Stomach (tissue), 9 donors: Measurements from ENCODE around the gene FRZB. TPM values are rescaled to one million over a fixed set of nuclear protein-coding genes. Genes with fewer than 3 reads are reported as not detected.

ENCODE experiments used
- DNase-seq, 2 donors: peaks; one replicate each; pipeline versions ENCODE4 v3.0.0 to v3.0.0-alpha.2; 2013 to 2019
- H3K27ac ChIP-seq, 5 donors: fragments of 200-600 bp in 4 of 5; sonication (generic) in 4 of 5; one replicate each; pipeline ENCODE4 v1.5.1; 2013 to 2019; ENCODE audit warnings: mild to moderate bottlenecking in 1 of 5, moderate library complexity in 1 of 5
- H3K27me3 ChIP-seq, 3 donors: fragments of 200-600 bp; sonication (generic); one replicate each; pipeline ENCODE4 v1.5.1; 2017 to 2019; ENCODE audit warnings: mixed run types in 1 of 3
- H3K36me3 ChIP-seq, 4 donors: fragments of 200-600 bp; sonication (generic); 1 replicate in 3 of 4; 2 replicates in 1 of 4; pipeline ENCODE4 v1.5.1; 2016 to 2019
- H3K4me1 ChIP-seq, 4 donors: fragments of 200-600 bp; sonication (generic); one replicate each; pipeline ENCODE4 v1.5.1; 2016 to 2019
- H3K4me3 ChIP-seq, 4 donors: fragments of 200-600 bp; sonication (generic) in 3 of 4; one replicate each; pipeline ENCODE4 v1.5.1; 2016 to 2019; ENCODE audit warnings: mild to moderate bottlenecking in 1 of 4
- H3K9me3 ChIP-seq, 4 donors: fragments of 200-600 bp; sonication (generic); one replicate each; pipeline ENCODE4 v1.5.1; 2016 to 2019
- EP300 ChIP-seq: sonication (generic); formaldehyde crosslinking; IDR thresholded peaks from one replicate; pipeline ENCODE4 v1.6.1; 2017; ENCODE audit warnings: antibody characterized with exemption
- POLR2A ChIP-seq, 4 donors: fragments of 450-650 bp; IDR thresholded peaks; one replicate each; pipeline ENCODE4 v1.6.1; 2016; ENCODE audit warnings: antibody characterized with exemption in 4 of 4, control low read depth in 2 of 4, mild to moderate bottlenecking in 1 of 4, moderate library complexity in 1 of 4
- POLR2AphosphoS5 ChIP-seq, 3 donors: sonication (generic); formaldehyde crosslinking; IDR thresholded peaks; one replicate each; pipeline ENCODE4 v1.6.1; 2016; ENCODE audit warnings: antibody characterized with exemption in 3 of 3
- WGBS, 5 donors: extraction: QIAGEN DNeasy Blood & Tissue Kit in 3 of 5; methylation state at CpG; one replicate each; pipeline versions ENCODE4 v1.1.5 to v1.1.7; 2013 to 2018; 5-methylcytosine and 5-hydroxymethylcytosine counted together
- intact Hi-C: fragments of 100-400 bp; cut with DNase I; formaldehyde crosslinking; loops from one replicate; pipeline ENCODE4 v1.15.1; 2023; ENCODE audit warnings: low total_unique reads
- polyA plus RNA-seq, 3 donors: library from polyadenylated mRNA; stranded (reverse); fragments of 200-250 nt; gene quantifications; one replicate each; pipeline ENCODE4 v1.2.3, GENCODE V29; 2013
- total RNA-seq, 5 donors: library from RNA; depleted of rRNA; stranded (reverse); fragments of >200 nt; gene quantifications; one replicate each; pipeline versions ENCODE4 v1.1.0 to v1.2.3, GENCODE V29; 2014 to 2016
- TF ChIP-seq, protein P1 (sequence below), 7 experiments: fragments of 450-650 bp in 4 of 7; fragments of 200-600 bp in 3 of 7; sonication (generic) in 3 of 7; IDR thresholded peaks; one replicate each; pipeline ENCODE4 v1.5.1; 2016 to 2019; ENCODE audit warnings: antibody characterized with exemption in 7 of 7, control low read depth in 2 of 7, mild to moderate bottlenecking in 1 of 7
- donor health status: healthy with polysubstance abuse.
- donor health status: Bipolar disorder and iron deficiency.
- donor health status: healthy.

Gene FRZB
- total and polyA plus RNA-seq, 8 donors, result 0.76 to 85.3 (median 6.2) TPM

DNA sequence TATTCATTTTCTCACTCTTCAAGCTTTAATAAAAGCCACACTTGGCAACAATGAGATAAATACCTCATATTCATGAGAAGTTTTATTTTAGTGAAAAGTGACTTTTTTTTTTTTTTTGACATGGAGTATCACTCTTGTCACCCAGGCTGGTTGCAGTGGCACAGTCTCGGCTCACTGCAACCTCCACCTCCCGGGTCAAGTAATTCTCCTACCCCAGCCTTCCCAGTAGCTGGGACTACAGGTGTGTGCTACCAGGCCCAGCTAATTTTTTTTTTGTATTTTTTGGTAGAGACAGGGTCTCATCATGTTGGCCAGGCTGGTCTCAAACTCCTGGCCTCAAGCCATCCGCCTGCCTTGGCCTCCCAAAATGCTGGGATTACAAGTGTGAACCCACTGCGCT is 47.0 kb downstream of the FRZB start:
- WGBS, 5 donors, result 89 to 98% (median 96%) methylated on average over 4 of the region's 4 CpGs
- Histone ChIP-seq H3K4me1 (peaks cover 0 to 31% (median 15%) of the 10 kb centered on the region in 4 donors), H3K9me3 (no peaks in the 10 kb centered on the region), H3K4me3 (no peak overlapping the region), H3K27ac (no peak overlapping the region), H3K27me3 (no peaks in the 10 kb centered on the region), H3K36me3 (no peaks in the 10 kb centered on the region)
- TF ChIP-seq POLR2AphosphoS5 (IDR thresholded peaks at IDR 0.05) (no peak), POLR2A (IDR thresholded peaks at IDR 0.05) (no peak), EP300 (no peak)
- TF ChIP-seq, protein P1, sequence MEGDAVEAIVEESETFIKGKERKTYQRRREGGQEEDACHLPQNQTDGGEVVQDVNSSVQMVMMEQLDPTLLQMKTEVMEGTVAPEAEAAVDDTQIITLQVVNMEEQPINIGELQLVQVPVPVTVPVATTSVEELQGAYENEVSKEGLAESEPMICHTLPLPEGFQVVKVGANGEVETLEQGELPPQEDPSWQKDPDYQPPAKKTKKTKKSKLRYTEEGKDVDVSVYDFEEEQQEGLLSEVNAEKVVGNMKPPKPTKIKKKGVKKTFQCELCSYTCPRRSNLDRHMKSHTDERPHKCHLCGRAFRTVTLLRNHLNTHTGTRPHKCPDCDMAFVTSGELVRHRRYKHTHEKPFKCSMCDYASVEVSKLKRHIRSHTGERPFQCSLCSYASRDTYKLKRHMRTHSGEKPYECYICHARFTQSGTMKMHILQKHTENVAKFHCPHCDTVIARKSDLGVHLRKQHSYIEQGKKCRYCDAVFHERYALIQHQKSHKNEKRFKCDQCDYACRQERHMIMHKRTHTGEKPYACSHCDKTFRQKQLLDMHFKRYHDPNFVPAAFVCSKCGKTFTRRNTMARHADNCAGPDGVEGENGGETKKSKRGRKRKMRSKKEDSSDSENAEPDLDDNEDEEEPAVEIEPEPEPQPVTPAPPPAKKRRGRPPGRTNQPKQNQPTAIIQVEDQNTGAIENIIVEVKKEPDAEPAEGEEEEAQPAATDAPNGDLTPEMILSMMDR (IDR thresholded peaks at IDR 0.05), result no peak
- intact Hi-C loops, result no loop called here
- no peak for DNase-seq

DNA sequence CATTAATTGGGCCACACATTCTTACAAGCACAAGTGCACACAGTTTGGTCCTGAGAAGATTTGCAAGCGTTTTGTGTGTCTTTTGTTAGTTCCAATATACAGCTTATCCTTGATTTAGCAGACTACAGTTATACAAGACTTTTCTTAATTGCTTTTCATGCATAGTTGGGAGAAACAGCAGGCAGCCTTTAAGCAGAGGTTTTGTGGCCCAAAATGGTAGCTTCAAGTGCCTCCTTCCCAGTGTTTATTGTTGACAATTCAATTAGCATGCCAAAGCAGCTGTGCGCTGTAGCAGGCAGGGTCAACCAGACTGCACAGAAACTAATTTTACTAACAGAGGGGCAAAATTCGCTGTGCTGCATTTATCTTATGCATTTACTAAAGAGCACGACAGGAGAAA is 47.5 kb downstream of the FRZB start:
- intact Hi-C loops, result no loop called here
- Histone ChIP-seq H3K36me3 (no peaks in the 10 kb centered on the region), H3K27me3 (no peaks in the 10 kb centered on the region), H3K9me3 (no peaks in the 10 kb centered on the region), H3K27ac (no peak overlapping the region), H3K4me1 (peaks cover 0 to 27% (median 10%) of the 10 kb centered on the region in 4 donors), H3K4me3 (no peak overlapping the region)
- TF ChIP-seq, protein P1 (IDR thresholded peaks at IDR 0.05), result no peak
- TF ChIP-seq POLR2AphosphoS5 (IDR thresholded peaks at IDR 0.05) (no peak), EP300 (no peak)
- DNase-seq, result peak in 1 of 2 donors; percentile 42
- WGBS, 5 donors, result 44 to 74% (median 65%) methylated on average over 4 of the region's 4 CpGs

DNA sequence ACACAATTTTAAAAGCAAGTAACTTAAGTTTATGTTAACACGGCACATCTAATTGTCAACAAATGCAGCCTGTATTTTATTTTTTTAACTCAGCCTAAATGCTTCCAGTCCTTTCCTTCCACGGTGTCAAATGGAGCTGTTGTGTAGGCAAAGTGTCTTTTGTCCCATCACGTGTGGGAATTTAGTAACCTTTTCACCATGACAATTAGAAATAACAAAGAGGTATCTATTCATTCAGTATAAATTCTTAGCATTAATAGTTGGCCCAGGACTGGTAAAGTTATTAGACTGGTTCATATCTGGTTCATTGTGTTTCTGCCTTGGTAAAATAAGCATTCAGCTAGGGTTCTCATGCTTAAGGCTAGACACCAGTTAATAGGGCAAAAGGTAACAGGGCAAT is 47.9 kb downstream of the FRZB start:
- WGBS, 5 donors, result 69 to 77% (median 76%) methylated on average over 3 of the region's 3 CpGs
- Histone ChIP-seq H3K4me1 (peaks cover 0 to 27% (median 8%) of the 10 kb centered on the region in 4 donors), H3K9me3 (no peaks in the 10 kb centered on the region), H3K27me3 (no peaks in the 10 kb centered on the region), H3K4me3 (no peak overlapping the region), H3K27ac (no peak overlapping the region), H3K36me3 (no peaks in the 10 kb centered on the region)
- intact Hi-C loops, result no loop called here
- no peak for DNase-seq
- TF ChIP-seq, protein P1 (IDR thresholded peaks at IDR 0.05), result no peak
- TF ChIP-seq POLR2AphosphoS5 (IDR thresholded peaks at IDR 0.05), result no peak
- no peak for TF ChIP-seq EP300
- no peak for TF ChIP-seq POLR2A (IDR thresholded peaks at IDR 0.05)

DNA sequence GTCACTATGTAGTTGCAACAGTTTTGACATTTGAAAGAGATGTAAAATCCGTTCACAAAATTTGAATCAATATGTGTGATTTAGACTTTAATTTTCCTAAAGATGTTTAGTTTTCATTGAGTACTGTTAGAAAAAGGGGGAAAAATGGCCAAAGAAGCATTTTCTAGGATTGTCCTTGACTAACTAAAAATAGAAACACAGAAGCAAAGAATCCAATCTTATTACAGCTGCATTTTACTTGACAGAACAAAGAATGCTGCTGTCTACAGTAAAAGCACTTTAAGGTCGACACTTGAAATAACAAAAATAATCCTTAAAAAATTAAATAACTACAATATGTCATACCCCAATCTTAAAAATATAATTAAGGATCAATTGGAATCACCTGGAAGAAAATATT is 48.9 kb downstream of the FRZB start:
- H3K36me3 ChIP-seq, result no peaks in the 10 kb centered on the region
- intact Hi-C loops, result no loop called here
- 48 to 62% (median 51%) methylated on average over 2 of the region's 2 CpGs for WGBS, 5 donors
- TF ChIP-seq EP300 (no peak), POLR2A (IDR thresholded peaks at IDR 0.05) (no peak), POLR2AphosphoS5 (IDR thresholded peaks at IDR 0.05) (no peak)
- TF ChIP-seq, protein P1 (IDR thresholded peaks at IDR 0.05), result no peak
- no peak overlapping the region for H3K27ac ChIP-seq
- H3K27me3 ChIP-seq, result no peaks in the 10 kb centered on the region
- no peak overlapping the region for H3K4me3 ChIP-seq
- no peaks in the 10 kb centered on the region for H3K9me3 ChIP-seq
- peaks cover 0 to 27% (median 8%) of the 10 kb centered on the region in 4 donors for H3K4me1 ChIP-seq
- no peak for DNase-seq
